Activated CD4-positive, alpha-beta T cell treated with anti-CD3 and anti-CD28 coated beads, Interleukin-2, Interleukin-6, amounts not matched to agents 100 ng/mL and 50 ng/mL, durations not matched to agents 16 hours and 8 hours (primary cell): Measurements from ENCODE around the gene EFNA5.

ENCODE experiments used
- DNase-seq: peaks from one replicate; pipeline ENCODE4 v3.0.0-alpha.2; 2020

Gene EFNA5

DNA sequence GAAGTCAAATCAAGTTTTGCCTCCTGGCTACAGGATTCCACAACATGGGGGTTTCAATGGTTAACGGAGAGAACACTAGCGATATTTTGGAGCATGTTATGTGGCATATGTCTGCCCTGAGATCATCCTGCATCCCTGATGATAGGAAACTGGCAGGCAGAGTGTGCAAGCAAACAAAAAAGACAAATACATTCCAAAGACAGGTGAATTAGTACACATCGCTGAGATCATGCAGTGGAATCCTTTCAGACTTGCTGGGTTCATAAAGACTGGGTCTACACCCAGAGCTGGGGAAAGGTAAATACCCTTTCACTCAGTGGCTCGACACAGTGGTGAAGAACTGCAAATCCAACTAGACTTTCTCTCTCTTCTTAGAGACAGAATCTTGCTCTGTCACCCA is 286.5 kb downstream of the EFNA5 start:
- no peak for DNase-seq

DNA sequence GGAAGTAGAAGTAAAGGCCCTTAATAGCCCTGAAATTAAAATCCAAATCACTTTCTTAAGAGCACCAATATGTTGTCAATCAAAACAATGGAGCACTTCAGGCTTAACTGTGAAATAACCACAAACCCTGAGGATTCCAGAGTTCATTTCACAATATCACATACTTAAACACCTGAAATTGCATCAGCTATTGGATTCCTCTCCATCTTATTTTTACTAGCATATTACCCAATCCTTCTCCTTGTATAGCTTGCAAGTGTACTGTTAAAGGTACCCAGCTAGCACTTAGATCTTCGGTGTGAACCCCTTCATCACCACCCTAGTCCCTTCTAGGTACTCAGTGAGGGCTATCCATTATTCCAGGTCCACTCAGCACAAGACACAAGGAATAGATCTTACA is 287.3 kb downstream of the EFNA5 start:
- no peak for DNase-seq

DNA sequence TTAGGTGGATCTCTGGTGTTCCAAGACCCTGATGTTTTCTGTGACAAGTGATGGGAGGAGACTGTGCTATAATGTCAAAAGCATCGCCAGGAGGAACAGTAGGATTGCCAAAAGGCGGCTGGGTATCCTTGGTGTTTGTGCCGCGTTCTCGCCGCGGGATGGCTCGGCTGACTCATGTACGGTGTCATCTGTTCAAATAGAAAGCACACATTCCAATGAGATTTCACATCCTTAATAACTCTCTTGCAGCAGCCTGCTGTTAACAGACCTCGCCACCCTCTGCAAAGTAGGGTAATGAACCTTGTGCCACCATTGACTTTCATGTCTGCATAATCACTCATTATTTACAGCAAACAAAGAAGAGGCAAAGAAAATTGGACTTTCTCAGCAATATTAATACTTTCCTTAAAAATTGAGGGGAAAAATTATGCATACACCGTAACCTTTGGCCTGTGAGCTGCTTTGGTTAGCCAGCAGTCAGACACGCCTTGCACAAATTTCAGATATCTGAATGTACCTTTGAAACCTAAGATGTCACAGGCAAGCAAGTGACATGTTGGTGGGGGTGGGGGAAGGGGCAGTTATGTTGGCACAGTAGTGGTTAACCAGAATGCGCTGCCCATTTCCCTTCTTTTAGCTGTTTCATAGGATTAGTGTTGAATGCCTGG is 289.4 kb downstream of the EFNA5 start:
- no peak for DNase-seq

DNA sequence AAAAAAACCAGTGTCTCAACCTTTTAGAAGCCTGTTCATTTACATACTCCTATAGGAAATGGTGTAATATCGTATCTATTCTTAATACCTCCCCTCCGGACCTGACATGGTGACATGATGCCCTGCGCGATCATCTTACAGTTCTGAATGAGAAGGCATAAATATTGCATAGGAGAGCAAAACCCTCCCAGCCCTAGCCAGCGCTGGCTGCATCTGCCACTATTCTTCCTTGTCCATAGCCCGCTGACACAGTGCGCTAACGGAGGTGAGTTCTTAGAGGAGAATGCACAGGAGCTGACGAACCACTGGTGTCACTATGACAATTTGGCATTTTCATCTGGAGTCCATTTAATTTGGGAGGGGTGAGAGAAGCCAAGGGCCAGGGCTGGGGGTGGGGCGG is 290.1 kb downstream of the EFNA5 start:
- DNase-seq: no peak

DNA sequence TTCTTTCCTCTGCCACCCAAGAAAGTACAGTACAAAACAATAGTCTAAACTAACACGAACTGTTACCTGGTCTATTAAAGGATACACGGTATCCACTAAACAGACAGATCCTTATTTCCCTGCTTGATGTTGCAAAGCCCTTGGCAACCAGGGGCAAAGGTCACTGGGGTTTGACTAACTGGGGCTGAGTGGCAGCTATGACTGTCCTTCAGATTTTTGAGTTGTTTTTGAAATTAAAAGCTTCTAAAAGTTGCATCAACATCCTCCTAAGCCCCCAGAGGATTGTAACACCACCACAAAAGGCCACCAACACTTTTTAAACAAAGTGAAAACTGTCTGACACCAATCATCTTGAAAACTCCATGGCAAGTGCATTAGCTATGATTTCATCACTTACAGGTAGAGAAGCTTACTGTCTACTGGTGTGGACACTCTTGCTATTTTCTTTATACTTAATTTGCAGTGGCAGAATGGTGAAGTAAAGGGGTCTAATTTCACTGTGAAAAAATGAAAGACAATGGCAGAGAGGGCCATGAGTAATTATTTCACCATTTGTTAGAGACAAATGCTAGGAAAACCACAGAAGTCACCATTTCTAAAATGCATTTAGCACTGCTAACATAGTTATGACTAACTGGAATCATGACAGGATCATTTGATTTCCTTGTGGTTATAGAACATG is 292.4 kb downstream of the EFNA5 start:
- no peak for DNase-seq

DNA sequence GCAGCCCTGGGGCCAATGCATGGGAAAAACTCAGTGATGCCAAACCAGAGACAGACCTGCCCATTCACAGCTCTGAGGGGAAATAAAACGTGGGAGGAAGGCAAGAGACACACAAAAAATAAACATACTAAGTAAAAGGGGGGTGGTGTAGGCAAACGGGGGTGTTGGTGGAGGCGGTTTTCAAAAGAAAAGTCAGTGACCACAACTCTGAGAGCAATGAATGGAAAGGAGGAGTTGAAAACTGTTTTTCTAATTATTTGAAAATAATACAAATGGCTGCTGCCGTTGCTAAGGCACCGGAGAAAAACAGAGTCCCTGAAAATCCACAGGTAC is 293.5 kb downstream of the EFNA5 start:
- DNase-seq: no peak

DNA sequence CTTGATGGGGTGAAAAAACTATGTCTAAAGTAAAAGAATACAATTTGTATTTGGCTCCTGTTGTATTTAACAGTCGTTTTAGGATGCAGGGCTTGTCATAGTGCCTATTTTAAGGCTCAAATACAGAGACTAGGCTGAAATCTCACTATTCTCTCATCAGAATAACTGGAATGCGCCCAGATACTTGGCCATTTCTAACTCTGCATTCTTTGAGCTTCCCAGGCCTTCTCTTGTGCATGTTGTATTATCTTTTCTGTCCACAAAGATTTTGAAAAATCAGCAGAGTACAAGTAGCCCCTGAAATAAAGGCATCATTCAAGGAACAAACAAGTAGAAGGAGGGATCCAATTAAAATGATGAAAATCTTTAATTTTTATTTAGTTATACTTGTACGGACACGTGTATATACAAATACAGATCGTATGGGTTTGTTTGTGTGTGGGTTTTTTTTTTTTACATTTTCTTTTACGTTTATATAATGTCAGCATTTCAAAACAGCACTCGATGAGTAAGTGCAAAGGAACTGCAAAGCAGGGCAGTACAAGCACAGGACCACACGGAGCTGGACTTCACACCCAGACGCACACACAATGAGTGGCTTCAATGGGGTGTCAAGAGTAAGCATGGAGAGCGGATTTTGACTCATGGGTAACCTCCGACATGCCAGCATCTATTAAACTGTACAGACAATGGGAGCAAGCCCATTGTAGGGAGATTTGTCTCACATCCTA is 294.0 kb downstream of the EFNA5 start:
- no peak for DNase-seq

DNA sequence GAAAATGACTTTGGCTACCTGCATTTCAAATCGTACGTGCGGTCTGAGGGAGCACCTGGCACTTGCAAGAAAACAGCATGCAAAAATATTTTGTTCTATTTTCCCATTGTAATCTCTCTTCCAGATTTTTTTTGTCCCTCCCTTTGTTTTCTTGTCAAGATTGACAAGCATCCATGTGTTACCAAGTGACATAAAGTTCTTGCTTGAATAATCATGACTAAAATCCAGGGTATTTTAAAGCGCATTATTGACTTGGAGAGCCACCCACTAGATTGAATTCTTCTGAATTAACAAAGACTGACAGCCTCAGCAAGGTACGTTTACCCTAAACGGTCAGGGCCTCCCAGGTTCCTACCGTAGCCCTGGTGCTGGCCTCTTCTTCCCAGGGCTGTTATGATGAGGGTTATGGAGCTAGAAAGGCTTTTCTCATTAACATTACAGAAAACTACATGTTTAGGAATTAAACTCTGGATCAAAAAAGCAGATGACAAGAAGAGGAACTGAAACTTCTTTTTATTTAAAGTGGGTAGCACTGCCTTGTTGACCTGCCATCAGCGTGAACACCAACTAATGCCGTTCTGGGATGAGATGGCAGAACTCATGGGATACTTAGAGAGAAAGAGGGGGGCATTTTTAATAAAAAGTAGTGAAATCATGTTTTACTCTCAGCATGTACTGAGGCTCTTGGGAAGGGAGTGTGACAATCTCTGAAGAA is 297.0 kb downstream of the EFNA5 start:
- no peak for DNase-seq

DNA sequence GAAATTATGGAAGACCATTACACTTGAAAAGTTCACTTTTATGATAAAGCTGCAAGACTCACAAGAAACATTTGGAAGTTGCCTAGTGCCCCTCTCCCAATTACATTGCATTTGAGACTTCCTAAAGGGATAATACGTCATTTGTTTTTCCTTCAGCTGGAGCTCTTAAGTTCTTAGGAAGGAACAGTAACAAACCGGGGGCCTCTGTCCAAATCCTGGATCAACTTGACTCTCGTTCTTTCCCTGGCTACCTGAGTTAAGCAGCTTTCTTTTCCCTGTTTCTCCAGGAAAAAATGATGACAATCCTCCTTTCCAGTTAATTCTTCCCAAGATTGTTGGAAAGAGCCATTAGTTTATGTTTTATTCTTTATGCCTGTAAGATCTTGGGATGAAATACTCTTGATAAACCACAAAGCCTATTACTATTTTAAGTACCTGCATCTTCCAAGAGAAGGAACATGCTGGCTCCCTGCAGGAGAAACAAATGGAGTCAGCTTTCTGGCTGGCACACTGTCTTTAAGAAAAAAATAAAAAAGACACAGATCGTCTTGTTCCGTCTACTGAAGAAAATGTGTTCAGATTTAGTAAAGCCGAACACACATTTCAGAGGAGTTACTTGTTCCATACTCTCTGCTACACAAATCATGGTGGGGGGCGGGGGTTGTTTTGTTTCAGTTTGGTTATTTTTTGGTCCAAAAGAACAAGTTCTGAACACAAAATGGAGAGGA is 297.9 kb downstream of the EFNA5 start:
- DNase-seq: no peak

DNA sequence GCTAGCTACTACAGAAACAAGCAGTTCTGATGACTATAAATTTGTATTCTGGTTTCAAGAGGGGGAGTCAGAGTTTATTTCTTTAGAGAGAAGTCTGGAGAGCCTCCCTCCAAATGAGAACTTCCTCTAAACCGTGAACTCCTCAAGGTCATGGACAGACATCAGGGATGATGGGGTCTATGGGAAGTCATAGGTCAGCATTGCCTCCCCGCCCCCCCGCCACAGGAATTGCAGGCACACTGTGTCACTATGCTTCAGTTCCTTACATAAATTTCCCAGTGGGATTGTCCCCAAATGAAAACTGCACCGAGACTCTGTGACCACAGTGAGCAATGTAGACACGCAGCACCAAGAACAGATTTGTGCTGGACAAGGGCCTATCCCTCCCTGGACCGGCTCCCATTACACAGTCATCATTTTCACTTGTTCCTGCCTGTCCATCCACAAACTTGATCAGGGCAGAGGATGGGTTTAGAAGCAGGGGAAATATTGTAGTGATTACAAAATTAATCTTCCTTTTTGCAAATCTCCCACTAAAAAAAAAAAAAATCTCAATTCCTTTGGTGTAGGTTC is 300.3 kb downstream of the EFNA5 start:
- no peak for DNase-seq

DNA sequence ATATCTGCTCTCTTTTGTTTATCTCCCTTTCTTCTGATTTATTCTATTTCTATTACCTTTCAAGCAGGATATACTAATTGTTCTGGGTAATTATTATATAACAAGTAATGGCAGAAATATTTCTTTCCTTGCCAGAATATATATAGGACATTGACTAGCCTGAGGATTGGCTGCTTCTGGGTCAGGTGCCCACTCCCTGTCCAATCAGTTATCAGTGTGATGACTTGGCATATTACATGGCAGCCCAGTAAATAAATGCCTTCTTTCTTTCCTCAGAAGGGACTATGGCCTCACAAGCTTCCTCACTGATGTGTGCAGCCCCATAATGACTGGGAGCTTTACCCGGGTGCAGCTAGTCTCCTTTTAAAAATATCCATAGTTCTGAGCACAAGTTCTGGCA is 301.1 kb downstream of the EFNA5 start:
- DNase-seq: no peak

DNA sequence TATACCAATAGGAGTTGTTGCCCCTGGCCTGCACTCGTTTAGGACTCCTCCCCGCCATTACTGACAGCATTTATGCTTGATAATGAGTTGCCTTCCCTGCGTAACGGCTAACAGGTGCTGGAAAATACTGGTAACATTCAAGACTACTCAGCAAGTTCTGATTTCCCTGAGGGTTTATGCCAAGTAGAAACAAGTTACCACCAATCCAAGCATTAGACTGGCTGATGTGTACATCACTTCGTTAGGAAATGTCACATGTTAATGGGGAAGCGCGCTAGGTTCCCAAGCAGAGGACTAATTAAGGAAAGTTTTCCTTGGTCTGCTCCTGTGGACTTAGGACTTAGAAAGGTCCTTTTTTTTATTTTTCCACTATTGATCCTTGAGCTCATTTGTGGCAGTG is 302.1 kb downstream of the EFNA5 start:
- no peak for DNase-seq

DNA sequence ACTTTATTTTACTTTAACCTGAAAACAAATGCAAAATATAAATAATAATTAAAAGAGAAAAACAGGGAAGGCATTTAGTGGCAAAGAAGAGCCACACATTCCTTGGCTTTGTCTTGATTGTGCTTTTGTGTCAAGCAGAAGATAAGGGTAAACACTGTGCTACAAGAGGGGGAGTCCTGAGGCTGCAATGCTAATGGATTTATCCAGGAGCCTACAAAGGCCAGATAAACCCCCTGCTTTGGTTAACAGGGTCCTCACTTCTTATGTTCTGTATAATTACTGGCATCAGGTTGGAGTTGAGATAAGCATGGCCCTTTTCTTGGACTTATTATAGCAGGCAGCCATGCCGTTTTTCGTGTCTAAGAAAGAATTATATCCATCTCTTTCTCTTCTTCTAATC is 302.8 kb downstream of the EFNA5 start:
- no peak for DNase-seq

DNA sequence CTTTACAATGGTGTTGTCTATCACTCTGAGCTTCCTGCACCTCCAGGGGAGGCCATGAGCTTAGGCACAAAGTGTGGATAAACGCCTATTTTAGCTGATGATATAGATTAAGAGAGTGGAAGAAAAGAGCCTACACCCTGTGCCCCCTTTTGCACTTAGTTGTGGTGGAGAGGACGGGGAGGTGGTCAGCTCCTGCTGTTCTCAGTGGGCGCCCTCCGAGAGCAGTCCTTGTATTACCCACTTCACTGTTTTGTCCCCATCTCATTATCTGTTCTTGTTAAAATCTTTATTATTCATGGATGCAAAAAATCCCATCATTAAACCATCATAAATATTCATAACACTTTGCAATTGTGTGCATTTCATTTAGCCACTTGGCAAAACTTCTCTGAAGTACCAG is 303.3 kb downstream of the EFNA5 start:
- no peak for DNase-seq

DNA sequence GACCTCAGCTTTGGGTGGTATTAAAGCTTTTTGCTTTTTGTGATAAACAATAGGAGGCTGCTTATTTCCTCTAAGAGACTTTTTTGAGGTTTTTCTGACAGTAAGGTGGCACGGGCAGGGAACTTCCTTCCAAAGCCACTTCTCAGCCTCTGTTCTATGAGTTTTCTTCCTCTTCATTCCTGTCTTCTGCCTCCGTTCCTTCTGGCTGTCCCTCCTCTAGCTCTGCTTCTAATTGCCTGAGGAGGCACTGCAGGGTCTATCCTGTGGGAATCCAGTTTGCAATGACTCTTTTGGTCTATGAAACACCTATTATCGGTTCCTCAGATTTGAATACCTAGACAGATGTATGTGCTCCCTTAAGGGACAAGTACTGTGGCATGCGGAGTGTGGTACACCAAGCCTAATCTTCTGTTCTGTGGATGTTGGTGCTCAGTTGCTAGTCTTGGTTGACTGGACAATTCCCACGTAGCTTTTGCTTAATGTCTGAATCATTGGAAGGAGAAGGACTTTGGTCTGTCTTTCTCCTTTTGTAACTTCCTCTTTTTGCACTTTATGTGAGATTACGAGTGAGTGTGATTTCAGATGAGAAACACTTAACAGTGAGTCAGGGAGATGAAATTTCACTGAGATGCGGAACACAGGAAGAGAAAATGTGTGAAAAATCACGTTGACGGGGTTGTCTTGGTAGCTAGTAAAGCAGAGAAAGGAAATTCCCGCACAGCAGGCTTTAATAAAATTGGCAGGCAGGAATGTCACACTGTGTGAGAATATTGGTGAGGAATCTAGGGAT is 305.2 kb downstream of the EFNA5 start:
- DNase-seq: no peak

DNA sequence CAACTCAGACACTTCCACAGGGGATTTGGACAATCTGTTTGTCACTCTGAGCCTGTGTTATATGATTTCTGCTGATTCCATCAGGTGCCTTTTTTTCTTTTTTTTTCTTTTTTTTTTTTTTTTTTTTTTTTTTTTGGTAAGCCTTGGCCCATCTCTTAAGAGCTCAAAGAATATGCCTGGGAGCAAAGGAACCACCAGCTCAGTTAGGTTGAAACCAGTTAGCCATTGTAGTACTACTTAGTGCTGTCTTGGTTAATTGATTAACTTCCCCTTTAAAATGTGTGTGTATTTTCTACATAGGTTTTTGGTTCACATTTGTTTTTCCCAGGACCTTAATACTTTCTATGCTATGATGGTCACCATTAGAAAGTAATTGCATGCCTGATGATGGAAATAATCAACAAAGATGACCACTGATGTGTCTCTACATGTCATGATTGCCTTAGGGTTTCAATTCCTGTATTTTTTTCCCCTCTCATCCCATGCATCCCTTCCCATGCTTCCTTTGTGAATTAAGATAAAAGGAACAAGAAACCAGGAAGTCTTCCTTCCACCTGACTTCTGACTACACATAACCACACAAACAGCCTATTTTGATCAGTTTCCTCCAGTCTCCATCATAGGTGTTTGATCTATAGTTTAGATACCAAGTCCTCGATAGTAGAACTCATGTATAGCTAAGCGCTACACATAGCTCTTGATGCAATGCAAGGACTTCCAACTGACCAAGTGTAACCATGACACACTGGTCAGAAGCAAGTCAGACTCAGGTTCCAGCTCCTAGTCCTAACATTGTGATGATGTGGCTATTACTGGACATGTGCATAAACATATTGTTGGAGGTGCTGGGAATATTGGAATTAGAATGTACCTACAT is 306.1 kb downstream of the EFNA5 start:
- no peak for DNase-seq

DNA sequence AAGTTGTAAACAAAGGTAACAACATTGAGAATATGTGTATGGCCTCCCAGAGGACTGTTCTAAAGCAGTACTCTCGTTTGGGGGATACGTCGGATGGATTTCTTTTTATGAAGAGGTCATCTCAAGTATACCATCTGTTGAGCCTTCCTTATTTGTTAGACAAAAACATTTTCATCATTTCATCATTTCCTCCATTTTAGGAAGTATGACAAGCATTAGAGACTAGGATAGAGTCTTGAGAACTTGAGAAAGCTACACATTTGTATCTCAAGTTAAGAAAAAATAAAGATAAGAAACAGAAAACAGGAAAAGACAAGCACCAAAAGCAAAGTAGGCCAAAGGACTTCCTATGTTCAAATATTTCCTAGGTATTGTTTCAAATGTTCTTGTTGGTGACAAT is 307.0 kb downstream of the EFNA5 start:
- DNase-seq: no peak

DNA sequence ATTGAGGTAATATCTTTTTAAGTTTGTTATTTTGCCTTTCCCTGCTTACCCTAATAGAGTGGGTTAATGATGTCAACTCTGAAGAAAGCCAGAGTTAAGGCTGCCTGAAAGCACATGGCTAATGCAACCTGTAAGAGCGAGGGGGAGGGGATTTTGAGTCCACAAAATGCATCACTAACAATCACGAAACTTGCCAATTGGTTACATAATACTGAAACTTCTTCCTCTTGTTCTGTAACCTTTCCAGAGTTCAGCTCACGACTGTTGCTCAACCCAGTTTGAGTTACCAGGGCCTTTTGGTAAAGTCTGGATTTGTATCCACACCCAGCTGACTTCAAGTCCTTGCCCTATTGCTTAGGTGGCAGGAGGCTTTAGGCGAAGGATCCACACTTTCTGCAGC is 308.8 kb downstream of the EFNA5 start:
- no peak for DNase-seq

DNA sequence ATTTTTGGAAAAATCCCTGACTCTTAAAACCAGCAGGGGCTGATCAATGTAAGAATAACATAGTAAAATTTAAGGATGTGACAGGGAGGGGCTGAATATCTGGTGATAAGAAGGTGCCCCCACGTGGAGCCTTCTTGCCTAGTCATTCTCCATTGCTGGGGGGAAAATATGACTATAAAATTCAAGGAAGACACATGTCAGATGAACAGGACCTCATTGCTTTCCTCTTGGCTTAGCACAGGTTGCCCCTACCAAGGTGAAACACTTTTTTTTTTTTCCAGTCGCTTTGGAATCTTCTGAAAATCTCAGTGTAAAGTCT is 310.9 kb downstream of the EFNA5 start:
- no peak for DNase-seq

DNA sequence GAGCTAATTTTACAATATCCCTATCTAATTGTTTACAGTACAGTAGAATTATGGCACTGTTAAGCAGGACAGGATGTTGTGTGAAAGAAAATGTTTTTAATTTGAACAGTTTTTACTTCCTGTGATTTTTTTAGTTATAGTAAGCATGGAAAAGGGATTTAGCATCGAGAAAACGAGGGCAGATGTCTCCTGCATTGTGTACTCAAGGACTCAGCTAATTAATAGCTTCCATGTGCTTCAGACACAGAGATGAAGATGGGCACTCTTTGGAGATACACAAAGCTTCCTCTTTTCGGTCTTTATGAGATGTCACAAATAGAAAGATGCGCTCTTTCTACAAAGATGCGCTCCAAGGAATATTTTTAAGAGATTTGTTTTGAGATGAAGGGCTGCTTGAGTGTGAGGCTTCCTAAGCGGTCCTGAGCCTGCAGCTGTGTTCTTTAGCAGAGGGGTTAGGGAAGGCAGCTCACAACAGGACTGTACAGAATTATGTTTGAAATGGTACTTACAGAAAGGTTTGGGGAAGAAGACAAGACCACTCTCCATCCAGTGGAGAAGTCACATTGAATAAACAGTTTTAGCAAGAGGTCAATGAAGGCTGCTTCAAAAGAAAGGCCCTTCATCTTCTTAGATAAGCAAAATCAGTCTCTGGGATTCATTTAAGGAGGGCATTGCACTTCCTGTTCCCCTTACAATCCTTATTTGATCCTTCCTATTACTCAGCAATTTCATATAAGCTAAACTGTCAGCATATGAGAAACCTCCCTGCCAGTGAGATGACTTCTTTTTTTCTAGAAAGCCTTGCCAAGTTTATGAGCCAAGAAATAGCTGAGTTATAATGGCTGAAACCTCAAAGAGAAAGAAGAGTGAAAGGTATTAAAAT is 311.5 kb downstream of the EFNA5 start:
- DNase-seq: no peak
